ENCODE measurements around the gene IARS2.

GRCh38 chr1:220195701-220196100 is 101.8 kb downstream of the IARS2 start:
- TF ChIP-seq CTCF (IDR thresholded peaks at IDR 0.05) (no peak), TCF7L2 (IDR thresholded peaks at IDR 0.05; ENCODE audit: low read depth, low read length) (no peak), REST (IDR thresholded peaks at IDR 0.05; ENCODE audit: insufficient read depth in 1 of 2, low read depth in 2 of 2, low read length in 1 of 2) (no peak), SIN3A (IDR thresholded peaks at IDR 0.05; ENCODE audit: borderline replicate concordance, insufficient read depth, low read depth, low read length) (no peak)

All from Panc1 (cell line).